CD4-positive, alpha-beta T cell treated with Interleukin-4 for 4 hours (primary cell): ENCODE measurements around the gene SRRM2.

Experiments
- DNase-seq: peaks from one replicate; pipeline ENCODE4 v3.0.0-alpha.2; 2020

The SRRM2 gene

DNA sequence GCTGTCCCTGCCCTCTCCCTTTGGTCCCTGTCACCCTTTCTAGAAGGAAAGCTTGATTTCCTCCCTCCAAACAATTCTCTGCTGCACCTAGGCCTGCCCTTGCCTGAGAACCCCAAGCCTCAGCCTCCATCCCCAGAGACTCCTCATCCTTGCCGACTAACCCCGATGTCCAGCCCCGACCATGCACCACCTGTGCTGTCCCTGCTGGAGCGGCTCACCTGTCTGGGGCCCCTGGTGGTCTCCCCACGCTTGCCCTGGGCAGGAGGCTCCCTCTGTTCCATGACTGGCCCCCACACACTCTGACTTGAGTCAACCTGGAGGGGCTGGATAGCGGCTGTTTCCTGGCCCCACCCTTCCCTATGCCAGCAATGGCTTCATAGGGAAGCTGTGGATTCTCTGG lies 12.0 kb upstream of the SRRM2 start:
- DNase-seq: no peak

DNA sequence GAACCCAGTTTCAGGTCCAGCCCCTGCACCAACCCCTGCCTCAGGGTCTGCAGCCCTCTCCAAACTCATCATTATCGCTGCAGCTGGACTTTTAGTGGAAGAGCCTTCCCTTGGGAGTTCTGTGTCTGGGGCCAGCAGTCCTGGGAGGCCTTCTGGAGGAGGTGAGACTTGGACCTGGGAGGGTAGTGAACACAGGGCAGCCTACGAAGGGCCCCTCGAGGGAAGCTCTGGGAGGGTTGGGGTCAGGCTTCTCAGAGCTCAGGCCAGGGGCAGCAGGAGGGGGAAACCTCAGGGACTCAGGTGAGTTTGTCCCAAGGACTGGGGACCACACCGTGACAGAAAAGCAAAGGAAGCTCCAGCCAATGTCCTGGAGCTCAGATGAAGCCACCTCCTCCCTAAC lies 11.3 kb upstream of the SRRM2 start:
- DNase-seq: no peak

DNA sequence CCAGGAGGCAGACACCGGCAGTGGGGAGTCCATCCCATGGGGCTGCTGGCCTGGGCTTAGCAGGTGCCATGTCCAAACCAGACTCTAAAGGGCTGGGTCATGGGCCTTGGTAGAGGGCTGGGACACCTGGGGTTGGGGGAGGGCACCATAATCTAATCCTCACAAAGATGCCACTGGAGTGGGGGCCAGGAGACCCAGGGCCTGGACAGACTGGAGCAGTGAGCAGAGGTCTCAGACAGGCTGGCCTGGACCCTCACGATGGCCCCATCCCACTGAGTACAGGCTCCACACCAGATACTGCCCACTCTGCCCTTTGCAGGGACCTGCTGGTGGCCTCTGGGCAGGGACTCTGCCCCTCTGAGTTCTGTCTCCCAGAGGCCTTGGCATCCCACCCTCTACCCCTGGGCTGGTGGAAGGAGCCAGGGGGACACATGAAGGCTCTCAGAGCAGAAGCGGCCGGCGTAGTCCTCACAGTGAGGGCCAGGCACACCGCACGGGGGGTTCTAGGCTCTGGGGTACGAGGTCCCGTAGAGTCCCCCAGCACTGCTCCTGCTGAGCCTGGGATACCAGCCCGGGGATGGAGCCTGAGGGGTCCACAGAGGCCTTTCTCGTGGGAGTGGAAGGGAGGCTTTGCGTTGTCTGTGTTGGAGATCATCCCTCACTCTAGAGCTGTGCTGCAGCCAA lies 10.0 kb upstream of the SRRM2 start:
- DNase-seq: no peak

DNA sequence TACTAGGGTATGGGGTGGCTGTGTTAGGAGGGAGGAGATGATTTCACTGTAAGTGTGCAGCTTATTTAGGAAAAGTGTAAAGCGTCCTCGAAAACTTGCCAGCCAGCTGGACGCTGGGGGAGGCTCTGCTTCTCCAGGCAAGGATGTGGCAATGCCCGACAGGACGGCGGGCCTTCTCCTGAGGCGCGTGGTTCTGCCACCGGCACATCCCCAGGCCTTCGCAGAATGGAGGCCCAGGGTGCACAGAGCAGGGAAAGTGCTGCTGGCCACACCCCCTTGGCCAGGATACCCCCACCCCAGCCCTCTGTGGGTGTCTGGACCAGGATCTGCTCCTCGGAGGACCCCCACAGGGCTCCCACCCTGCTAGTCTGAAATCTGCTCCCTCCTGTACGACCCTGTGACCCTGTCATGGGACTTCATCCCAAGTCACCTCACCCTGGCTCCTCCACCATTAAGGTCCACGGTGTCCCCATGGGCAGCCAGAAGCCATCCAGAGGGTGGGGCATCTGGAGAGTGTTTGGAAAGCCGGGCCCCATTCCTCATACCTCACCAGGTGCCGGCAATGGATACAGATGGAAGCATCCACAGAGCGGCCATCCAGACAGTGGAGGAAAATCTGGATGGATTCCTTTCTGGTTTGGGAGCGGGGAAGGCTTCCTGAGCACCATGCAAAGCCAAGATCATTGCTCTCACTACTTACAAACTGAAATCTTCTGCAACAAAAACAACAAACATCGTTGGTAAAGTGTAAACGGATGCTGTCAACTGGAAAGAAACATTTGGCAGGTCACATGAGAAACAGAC lies 9.2 kb upstream of the SRRM2 start:
- DNase-seq: no peak

DNA sequence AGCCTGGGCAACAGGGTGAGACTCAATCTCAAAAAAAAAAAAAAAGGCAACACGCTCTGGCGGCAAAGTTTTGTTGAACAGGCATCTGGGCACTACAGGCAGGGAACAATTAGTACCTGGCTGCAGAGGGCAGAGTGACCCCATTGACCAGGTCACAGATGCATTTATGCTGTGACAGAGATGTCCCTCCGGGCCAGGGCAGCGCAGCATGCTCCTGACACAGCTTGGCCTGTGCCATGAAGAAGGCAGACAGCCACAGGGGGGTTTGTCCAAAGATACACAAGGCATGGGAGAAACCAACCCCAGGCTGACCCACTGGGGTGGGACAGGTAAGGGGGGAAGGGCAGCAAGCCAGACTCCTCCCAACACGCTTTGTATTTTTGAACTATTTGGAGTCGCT lies 7.7 kb upstream of the SRRM2 start:
- DNase-seq: no peak

DNA sequence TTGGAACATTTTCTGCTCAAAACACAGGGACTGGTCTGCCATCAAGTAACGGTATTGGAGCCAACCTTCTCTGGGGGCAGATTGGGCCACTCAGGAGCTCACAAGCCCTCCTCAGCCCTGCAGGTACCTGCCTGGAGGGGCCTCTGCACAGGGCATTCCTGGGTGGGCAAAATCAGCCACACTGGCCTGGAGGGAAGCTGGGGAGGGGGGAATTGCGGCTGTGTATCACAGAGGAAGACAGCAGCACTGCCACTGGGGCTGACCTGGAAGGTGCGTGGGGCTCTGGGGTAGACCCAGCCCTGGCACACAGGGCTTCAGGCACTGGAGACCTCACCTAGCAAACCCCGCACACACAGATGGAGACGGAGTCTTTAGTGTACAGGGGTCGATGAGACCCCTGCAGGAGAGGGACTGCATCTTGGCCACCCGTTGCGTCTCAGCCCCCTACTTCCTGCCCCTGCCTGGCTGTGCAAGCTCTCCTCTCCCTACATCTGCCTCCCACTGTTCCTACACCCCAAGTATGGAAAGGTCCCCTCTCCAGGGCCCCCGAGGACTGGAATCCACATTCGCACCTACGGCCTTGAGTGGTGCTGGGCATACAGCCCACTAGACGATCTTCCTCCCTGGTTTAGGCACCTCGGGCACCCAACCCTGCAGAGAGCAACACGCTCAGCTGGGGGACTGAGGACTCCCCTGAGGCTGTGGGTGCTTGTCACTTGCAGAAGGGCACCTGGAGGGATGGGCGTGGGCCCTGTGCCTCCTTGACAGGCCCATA lies 7.1 kb upstream of the SRRM2 start:
- no peak for DNase-seq

DNA sequence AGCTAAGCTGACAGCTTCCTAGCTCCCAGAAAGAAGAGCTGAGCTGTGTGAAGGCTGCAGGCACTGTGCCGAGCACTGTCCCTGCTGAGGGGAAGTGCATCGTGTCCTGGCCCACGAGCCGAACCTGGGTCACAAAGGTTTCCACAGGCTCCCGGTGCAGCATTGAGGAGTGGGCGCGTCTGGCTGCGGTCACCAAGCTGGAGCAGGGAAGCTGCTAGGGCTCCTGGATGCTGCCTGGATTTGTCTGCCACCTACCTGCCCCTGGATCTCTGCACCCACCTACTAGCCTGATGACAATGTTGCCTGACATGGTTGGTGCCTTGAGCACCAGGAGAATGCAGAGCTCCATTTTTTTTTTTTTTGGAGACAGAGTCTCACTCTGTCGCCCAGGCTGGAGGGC lies 6.5 kb upstream of the SRRM2 start:
- DNase-seq: no peak

DNA sequence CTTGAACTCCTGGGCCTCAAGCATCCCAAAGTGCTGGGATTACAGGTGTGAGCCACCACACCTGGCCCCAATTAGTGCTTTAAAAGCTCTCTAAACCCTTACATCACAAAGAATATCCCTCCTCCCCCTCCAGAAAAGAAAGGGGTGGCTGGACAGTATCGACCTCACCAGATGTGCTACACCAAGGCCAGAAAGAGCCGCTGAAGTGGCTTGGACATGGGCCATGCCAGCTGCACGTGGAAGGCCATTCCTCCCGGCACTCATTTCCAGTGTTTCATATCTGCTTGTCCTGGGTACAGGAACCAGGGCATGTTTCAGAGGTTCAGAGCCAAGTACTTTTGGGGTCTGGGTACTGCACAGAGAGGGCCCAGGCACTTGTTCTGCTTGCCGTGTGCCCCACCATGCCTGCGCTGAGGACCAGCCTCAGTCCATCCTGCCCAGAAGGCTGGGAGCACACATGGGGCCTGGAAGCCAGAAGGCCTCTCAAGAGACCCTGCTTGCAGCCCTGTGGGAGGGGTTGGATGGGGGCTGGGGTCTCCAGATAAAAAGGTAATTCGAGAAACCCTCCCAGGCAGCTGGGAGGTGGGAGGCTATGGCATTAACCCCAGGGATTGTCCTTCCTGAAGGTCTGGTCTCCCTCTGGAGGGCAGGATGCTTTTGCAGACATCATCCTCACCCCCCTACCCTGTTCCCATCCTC lies 3.5 kb upstream of the SRRM2 start:
- DNase-seq: no peak

DNA sequence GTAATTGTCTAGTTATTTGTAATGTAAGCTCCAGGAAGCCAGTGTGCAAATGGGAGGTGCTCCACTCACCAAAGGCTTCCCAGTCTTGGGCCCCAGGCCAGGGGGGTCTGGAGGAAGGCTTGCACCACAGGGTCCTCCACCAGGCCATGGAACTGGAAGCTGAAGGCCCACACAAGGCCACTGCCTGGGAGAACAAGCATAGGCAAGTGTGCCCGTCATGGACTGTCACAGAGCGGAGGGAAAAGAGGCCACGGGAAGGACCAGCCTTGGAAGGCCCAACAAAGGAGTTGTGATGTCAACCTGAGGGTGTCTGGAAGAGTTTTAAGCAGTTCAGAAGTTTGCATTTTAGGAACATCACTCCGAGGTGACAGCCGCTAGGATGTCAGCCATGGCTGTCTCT lies 3.0 kb upstream of the SRRM2 start:
- no peak for DNase-seq

DNA sequence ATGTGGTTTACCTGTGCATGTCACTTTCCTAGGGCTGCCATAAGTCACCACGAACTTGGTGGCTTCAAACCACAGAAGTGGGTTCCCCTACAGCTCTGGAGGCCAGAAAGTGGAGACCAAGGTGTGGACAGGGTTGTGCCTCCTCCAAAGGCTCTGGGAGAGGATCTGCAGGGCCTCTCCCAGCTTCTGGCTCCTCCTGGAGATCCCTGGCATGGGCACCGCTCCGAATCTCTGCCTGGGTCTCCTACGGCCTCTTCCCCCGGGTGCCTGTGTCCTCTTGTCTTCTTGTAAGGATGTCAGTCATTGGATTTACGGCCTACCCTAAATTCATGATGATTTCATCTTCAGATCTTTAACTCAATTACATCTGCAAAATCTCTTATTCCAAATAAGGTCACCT lies 2.5 kb upstream of the SRRM2 start:
- no peak for DNase-seq

DNA sequence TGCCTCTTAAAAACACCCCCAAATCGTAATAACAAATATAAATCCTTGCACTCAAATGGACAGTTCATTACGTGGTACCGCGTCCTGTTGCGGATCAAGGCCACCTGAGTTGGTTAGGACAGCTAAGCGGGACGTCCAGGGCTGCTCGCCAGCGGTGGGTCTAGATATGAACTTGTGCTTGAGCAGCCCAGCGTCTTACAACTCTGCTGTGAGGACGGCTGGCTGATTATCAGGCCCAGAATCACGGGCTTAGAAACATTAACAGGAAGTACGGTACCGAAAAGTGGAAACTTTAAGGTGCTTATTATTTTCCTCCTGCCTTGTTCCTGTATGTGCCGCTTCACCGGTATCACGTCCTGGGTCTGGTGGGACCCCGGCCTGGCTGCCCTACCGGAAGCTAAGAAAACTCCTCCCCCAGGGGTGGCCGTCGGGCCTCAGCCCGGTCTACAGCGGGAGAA lies 832 bp upstream of the SRRM2 start:
- DNase-seq: no peak

DNA sequence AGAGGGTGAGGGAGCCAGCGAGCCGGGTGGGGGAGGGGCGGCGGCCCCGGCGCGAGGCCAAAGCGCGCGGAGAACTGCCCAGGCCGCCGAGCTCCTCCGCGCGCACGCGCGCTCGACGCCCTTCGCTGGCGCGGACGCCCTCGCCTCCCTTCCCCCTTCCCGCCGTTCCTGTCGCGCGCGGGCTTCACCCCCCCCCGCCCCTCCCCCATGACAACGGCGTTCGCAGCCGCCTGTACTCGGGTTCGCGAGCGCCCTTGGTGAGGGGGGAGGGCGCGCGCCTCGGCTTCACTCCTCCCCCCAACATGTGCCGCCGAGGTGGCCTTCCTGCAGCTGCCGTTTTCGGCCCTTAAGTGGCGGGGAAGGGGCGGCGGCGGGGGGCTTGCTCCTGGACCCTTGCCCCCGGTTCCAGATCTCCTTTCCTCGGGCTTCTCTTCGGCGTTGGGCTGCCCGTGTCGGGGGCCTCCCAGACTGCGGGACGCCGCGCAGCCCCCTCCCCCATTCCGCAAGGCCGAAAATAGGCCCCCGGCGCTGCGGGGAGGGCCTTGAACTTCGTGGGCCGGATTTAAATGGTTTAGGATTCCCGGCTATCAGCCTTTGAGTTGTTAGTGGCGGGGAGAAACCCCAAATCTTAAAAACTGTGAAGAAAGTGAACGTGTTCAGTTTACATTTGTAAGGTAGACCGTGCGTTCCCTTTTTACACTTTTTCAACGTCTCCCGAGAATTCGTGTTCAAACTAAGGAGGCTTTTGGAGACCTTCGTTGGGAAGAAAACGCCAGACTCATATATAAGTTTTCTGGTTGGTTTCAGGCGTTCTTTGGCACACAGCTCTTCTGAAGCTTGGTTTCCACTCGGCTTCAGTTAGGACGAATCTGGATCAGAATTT lies 653 bp downstream of the SRRM2 start:
- peak; percentile 55 for DNase-seq

DNA sequence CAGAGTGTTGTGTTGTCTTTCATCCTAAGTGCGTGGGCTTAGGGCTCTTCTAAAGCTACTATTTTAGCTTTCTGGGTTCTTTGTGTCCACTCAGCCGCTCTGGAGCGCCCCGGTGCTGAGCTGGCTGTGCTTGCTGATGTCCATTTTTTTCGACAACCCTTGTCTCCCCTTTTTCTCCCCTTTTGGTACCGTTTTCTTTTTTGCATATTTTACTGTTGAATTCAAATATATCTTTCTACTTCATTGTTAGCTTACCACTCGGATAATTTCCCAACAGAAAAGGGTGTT lies 1.2 kb downstream of the SRRM2 start:
- no peak for DNase-seq

DNA sequence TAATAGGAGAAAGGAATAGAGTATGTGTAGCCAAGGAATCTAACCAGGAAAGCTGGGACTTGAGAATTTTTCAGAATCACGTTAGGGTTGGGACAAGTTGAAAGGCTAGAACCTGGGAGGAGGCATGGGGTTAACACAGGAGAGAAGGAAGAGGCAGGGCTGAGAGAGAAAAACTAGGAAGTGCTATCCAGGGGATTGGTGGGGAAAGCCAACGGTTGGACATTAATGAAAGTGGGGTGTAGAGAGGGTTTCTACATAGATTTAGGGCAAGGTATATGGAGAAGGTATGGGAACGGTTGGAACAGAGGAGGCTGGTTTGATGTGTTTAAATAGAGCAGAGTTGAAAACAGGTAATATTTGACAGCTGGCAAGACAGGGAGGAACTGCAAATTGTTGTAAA lies 2.7 kb downstream of the SRRM2 start:
- no peak for DNase-seq

DNA sequence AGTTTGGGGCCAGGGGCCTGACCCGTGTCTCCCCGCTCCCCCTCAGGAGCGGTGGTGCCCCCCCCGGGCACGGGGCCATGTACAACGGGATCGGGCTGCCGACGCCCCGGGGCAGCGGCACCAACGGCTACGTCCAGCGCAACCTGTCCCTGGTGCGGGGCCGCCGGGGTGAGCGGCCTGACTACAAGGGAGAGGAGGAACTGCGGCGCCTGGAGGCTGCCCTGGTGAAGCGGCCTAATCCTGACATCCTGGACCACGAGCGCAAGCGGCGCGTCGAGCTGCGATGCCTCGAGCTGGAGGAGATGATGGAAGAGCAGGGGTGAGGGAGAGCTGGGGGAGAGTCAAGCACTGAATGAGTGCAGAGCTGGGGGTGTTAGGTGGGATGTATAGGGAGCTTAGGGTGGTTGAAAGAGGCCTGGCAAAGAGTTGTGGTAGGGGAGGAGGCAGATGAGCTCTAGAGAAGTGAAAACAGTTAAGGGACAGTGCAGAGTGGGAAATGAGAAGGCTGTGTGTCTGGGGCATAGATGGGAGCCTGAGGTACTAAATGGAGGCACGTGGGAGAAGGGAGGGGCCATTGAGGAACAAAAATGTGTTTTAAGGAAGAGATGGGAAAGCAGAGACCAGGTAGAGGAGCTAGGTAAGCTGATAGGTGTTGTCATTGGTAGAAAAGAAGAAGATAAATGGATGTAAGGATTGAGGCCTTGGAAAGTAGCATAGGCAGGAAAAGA lies 4.0 kb downstream of the SRRM2 start:
- DNase-seq: no peak

DNA sequence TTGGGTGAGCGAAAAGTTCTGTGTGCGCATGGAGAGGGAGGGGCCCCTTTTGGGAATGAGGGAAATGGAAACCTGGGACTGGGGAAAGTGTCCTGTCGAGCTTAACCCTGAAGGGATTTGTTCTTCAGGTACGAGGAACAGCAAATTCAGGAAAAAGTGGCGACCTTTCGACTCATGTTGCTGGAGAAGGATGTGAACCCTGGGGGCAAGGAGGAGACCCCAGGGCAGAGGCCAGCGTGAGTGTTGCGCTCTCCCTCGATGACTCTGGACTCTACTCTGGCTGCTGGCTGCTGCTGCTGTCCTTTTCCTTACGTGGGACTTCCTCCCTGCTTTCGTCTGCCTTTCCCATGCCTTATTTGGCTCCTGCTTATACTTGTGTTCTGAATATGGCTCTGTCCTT lies 4.9 kb downstream of the SRRM2 start:
- no peak for DNase-seq

DNA sequence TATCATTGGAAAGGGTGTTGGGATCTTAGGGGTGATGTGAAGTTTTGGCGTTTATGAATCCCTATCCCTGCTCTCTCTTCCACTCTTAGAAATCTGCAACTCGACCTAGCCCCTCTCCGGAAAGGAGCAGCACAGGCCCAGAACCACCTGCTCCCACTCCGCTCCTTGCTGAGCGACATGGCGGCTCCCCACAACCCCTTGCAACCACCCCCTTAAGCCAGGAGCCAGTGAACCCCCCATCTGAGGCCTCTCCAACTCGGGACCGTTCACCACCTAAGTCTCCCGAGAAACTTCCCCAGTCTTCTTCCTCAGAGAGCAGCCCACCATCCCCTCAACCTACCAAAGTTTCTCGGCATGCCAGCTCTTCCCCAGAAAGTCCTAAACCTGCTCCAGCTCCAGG lies 9.0 kb downstream of the SRRM2 start:
- no peak for DNase-seq

DNA sequence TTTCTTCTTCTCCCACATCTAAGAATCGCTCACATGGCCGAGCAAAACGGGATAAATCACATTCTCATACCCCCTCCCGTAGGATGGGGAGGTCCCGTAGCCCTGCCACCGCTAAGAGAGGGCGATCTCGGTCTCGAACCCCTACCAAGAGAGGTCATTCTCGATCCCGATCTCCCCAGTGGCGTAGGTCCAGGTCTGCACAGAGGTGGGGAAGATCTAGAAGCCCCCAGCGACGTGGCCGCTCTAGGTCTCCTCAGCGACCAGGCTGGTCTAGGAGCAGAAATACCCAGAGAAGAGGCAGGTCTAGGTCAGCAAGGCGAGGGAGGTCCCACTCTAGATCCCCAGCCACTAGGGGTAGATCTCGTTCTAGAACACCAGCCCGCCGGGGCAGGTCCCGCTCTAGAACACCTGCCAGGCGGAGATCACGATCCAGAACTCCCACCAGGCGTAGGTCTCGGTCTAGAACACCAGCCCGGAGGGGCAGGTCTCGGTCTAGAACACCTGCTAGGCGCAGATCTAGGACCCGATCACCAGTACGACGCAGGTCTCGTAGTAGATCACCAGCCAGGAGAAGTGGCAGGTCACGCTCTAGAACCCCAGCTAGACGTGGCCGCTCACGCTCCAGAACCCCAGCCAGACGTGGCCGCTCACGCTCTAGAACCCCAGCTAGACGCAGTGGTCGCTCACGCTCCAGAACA lies 9.6 kb downstream of the SRRM2 start:
- DNase-seq: no peak

DNA sequence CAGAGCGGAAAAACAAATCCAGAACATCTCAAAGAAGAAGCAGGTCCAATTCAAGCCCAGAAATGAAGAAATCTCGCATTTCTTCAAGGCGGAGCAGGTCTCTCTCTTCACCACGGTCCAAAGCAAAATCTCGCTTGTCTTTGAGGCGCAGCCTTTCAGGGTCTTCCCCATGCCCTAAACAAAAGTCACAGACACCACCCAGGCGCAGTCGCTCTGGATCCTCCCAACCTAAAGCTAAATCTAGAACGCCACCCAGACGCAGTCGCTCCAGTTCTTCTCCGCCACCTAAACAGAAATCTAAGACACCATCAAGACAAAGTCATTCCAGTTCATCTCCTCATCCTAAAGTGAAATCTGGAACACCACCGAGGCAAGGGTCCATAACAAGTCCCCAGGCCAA lies 10.3 kb downstream of the SRRM2 start:
- no peak for DNase-seq

DNA sequence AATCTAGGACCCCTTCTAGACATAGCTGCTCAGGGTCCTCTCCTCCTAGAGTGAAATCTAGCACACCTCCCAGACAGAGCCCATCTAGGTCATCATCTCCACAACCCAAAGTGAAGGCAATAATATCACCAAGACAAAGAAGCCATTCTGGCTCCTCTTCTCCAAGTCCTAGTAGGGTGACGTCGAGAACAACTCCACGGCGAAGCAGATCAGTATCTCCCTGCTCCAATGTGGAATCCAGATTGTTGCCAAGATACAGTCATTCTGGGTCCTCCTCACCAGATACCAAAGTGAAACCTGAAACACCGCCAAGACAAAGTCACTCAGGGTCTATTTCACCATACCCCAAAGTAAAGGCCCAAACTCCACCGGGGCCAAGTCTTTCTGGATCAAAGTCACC lies 10.7 kb downstream of the SRRM2 start:
- DNase-seq: no peak

DNA sequence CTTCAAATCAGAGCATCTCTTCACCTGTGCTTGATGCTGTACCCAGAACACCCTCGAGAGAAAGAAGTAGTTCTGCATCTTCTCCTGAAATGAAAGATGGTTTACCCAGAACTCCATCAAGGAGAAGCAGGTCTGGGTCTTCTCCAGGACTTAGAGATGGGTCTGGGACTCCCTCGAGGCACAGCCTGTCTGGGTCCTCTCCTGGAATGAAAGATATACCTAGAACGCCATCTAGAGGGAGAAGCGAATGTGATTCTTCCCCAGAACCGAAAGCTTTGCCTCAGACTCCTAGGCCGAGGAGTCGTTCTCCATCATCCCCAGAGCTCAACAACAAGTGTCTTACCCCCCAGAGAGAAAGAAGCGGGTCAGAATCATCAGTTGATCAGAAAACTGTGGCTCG lies 12.3 kb downstream of the SRRM2 start:
- DNase-seq: no peak
